Hepatocyte (in vitro differentiated cells): ENCODE data around the gene MAP3K5. TPM values are rescaled to one million over a fixed set of nuclear protein-coding genes. Genes with fewer than 3 reads are reported as not detected.

ENCODE experiments used
- DNase-seq: peaks from one replicate; pipeline ENCODE4 v3.0.0-alpha.2; 2016; ENCODE audit warnings: low spot score
- H2AFZ ChIP-seq: fragments of 200-600 bp; sonication (generic); 2 replicates; pipeline ENCODE4 v1.6.0; 2016; ENCODE audit warnings: antibody characterized with exemption, mild to moderate bottlenecking
- H3K27ac ChIP-seq: fragments of 200-600 bp; sonication (generic); 2 replicates; pipeline ENCODE4 v1.5.1; 2016; ENCODE audit warnings: mild to moderate bottlenecking
- H3K27me3 ChIP-seq: fragments of 200-600 bp; sonication (generic); 2 replicates; pipeline ENCODE4 v1.6.1; 2016
- H3K36me3 ChIP-seq: fragments of 200-600 bp; sonication (generic); replicated peaks from 2 replicates; pipeline ENCODE4 v1.5.1; 2016; ENCODE audit warnings: low read depth; ENCODE audit not compliant: insufficient read depth
- H3K4me1 ChIP-seq: fragments of 200-600 bp; sonication (generic); 2 replicates; pipeline ENCODE4 v1.5.1; 2016; ENCODE audit warnings: mild to moderate bottlenecking, moderate library complexity; ENCODE audit not compliant: insufficient read depth
- H3K4me2 ChIP-seq: fragments of 200-600 bp; sonication (generic); 2 replicates; pipeline ENCODE4 v1.6.0; 2016
- H3K4me3 ChIP-seq: fragments of 200-600 bp; sonication (generic); 2 replicates; pipeline ENCODE4 v1.5.1; 2016; ENCODE audit warnings: mild to moderate bottlenecking
- H3K79me2 ChIP-seq: fragments of 200-600 bp; sonication (generic); 2 replicates; pipeline ENCODE4 v1.6.0; 2017; ENCODE audit warnings: mild to moderate bottlenecking
- H3K9me2 ChIP-seq: fragments of 200-600 bp; sonication (generic); replicated peaks from 2 replicates; pipeline ENCODE4 v1.6.0; 2017; ENCODE audit warnings: mild to moderate bottlenecking; ENCODE audit not compliant: insufficient read depth
- H3K9me3 ChIP-seq: fragments of 200-600 bp; sonication (generic); 2 replicates; pipeline ENCODE4 v1.5.1; 2016; ENCODE audit warnings: low read depth, mild to moderate bottlenecking
- H4K20me1 ChIP-seq: fragments of 200-600 bp; sonication (generic); 2 replicates; pipeline ENCODE4 v1.6.0; 2016; ENCODE audit warnings: mild to moderate bottlenecking; ENCODE audit not compliant: insufficient read depth, poor library complexity, severe bottlenecking
- CTCF ChIP-seq: fragments of 200-600 bp; sonication (generic); IDR thresholded peaks from 2 replicates; pipeline ENCODE4 v1.5.1; 2016; ENCODE audit warnings: antibody characterized with exemption, mild to moderate bottlenecking; ENCODE audit not compliant: poor library complexity
- EZH2 ChIP-seq: fragments of 200-600 bp; sonication (generic); IDR thresholded peaks from 2 replicates; pipeline ENCODE4 v1.6.1; 2016; ENCODE audit warnings: antibody characterized with exemption, mild to moderate bottlenecking, borderline replicate concordance
- EZH2phosphoT487 ChIP-seq: fragments of 200-600 bp; sonication (generic); IDR thresholded peaks from one replicate; pipeline ENCODE4 v1.6.1; 2018; ENCODE audit warnings: antibody characterized with exemption, mild to moderate bottlenecking, low read depth, moderate library complexity; ENCODE audit not compliant: unreplicated experiment, severe bottlenecking
- WGBS: methylation state at CpG from one replicate; pipeline ENCODE4 v1.1.6; 2016; ENCODE audit warnings: low lambda C conversion rate; ENCODE audit errors: missing lambda C conversion rate; 5-methylcytosine and 5-hydroxymethylcytosine counted together
- polyA plus RNA-seq: library from polyadenylated mRNA; unstranded; fragments of >200 nt; fragmentation: Nextera tagmentation; extraction: Ambion mirVana; gene quantifications from 2 replicates; pipeline ENCODE4 v1.2.1, GENCODE V29; 2016
- total RNA-seq: library from RNA; depleted of rRNA; stranded (reverse); fragments of >200 nt; gene quantifications from 2 replicates; pipeline ENCODE4 v1.2.3, GENCODE V29; 2014

MAP3K5 gene
- total and polyA plus RNA-seq, 2 experiments from 2014 or later = 2.2 to 5.9 TPM

GRCh38 chr6:136662347-136663237 is 129.7 kb downstream of the MAP3K5 start:
- no peaks in the 10 kb centered on the region for H3K27me3 ChIP-seq
- DNase-seq = no peak
- no peak overlapping the region for H3K27ac ChIP-seq
- H3K9me2 ChIP-seq = no peaks in the 10 kb centered on the region
- 86% methylated on average over 3 of the region's 3 CpGs for WGBS
- H3K36me3 ChIP-seq = no peaks in the 10 kb centered on the region
- no peak overlapping the region for H3K4me3 ChIP-seq
- H3K9me3 ChIP-seq = no peaks in the 10 kb centered on the region
- no peak overlapping the region for H2AFZ ChIP-seq
- H3K79me2 ChIP-seq = no peaks in the 10 kb centered on the region
- TF ChIP-seq EZH2 (no peak), CTCF (no peak), EZH2phosphoT487 (no peak)
- H3K4me2 ChIP-seq = no peak overlapping the region
- H3K4me1 ChIP-seq = no peaks in the 10 kb centered on the region
- no peaks in the 10 kb centered on the region for H4K20me1 ChIP-seq

DNA sequence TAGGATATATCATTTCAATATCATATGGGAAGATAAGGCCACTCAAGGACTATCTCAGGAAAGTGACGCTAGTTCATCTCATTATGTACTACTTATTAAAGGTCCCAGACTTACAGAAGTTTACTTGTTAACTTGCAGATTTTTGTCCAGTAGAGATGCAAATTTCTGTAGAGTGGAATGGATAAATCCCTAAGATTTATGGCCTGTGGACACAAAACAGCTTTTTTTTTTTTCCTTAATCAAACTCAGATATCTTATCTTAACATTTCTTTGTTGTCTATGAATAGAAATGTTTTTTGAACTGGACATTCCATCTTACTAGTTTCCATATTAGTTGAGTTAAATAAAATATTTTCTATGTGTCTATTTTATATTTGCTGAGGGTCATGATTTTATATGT is 131.6 kb downstream of the MAP3K5 start:
- WGBS = 88% methylated on average over 1 of the region's 1 CpG
- no peaks in the 10 kb centered on the region for H3K4me1 ChIP-seq

GRCh38 chr6:136659991-136660499 is 132.2 kb downstream of the MAP3K5 start:
- Histone ChIP-seq H3K36me3 (no peaks in the 10 kb centered on the region), H4K20me1 (no peaks in the 10 kb centered on the region), H3K4me3 (no peak overlapping the region), H3K27ac (no peak overlapping the region), H2AFZ (no peak overlapping the region), H3K4me1 (no peaks in the 10 kb centered on the region), H3K27me3 (no peaks in the 10 kb centered on the region), H3K9me2 (no peaks in the 10 kb centered on the region), H3K9me3 (no peaks in the 10 kb centered on the region), H3K4me2 (no peak overlapping the region), H3K79me2 (no peaks in the 10 kb centered on the region)
- no peak for TF ChIP-seq EZH2
- no peak for TF ChIP-seq EZH2phosphoT487
- no peak for TF ChIP-seq CTCF
- WGBS = 96% methylated on average over 6 of the region's 6 CpGs
- DNase-seq = no peak

More for the DNA sequence above, 131.6 kb downstream of the MAP3K5 start:
- Histone ChIP-seq H3K27ac (no peak overlapping the region), H4K20me1 (no peaks in the 10 kb centered on the region), H2AFZ (no peak overlapping the region), H3K4me2 (no peak overlapping the region), H3K27me3 (no peaks in the 10 kb centered on the region), H3K4me3 (no peak overlapping the region), H3K36me3 (no peaks in the 10 kb centered on the region), H3K9me2 (no peaks in the 10 kb centered on the region), H3K9me3 (no peaks in the 10 kb centered on the region), H3K79me2 (no peaks in the 10 kb centered on the region)
- no peak for DNase-seq
- no peak for TF ChIP-seq EZH2phosphoT487
- no peak for TF ChIP-seq CTCF
- TF ChIP-seq EZH2 = no peak
